Stimulated activated memory B cell treated with anti-CD40 and anti-IgM and Interleukin-4, amounts not matched to agents 10 μg/mL and 1 μg/mL and 100 μg/mL, for 72 hours (primary cell): ENCODE data around the gene CACNA1H.
"Not testable (repeated sequence)": the region's sequence is repeated elsewhere in the genome, so short reads cannot be mapped to it uniquely, and the experiment has no call there.

Experiments used
- ATAC-seq: fragments of 150-1000 bp; cut with Tn5 transposase; 2 replicates; pipeline ENCODE4 v1.10.0; 2021
- H3K27ac Mint-ChIP-seq: one replicate; pipeline ENCODE4 v1.8.0; 2022; ENCODE audit warnings: mild to moderate bottlenecking, mixed read lengths
- H3K27me3 Mint-ChIP-seq: one replicate; pipeline ENCODE4 v1.8.0; 2022; ENCODE audit warnings: mixed read lengths
- H3K36me3 Mint-ChIP-seq: one replicate; pipeline ENCODE4 v1.8.0; 2022; ENCODE audit warnings: mixed read lengths
- H3K4me1 Mint-ChIP-seq: one replicate; pipeline ENCODE4 v1.8.0; 2022; ENCODE audit warnings: mixed read lengths
- H3K4me3 Mint-ChIP-seq: one replicate; pipeline ENCODE4 v1.8.0; 2022; ENCODE audit warnings: mild to moderate bottlenecking, moderate library complexity, mixed read lengths
- H3K9me3 Mint-ChIP-seq: one replicate; pipeline ENCODE4 v1.8.0; 2022; ENCODE audit warnings: mixed read lengths

Gene CACNA1H

DNA sequence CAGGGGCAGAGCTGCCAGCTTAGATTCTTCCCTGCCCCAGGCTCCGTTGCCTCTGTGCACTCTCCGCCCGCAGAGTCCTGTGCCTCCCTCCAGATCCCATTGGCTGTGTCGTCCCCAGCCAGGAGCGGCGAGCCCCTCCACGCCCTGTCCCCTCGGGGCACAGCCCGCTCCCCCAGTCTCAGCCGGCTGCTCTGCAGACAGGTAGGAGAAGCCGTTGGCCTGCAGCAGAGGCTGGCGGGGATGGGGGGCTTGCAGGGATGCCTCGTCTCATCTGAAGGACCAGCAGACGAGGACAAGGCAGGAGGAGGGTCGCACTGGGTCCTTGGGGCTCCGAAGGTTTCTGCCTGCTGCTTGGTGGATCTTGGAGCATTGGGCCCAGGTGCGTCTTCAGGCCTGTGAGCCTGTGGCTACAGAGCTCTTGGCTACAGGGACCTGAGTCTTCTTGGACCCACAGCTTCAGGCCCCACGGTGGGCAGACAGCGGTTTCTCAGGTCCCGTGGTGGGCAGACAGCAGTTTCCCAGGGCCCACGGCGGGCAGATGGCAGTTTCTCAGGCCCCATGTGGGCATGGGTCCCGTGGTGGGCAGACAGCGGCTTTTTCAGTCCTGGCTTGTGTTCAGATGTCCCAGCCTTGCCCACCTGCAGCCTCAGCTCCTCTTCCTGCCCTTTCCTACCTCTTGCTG is 66.2 kb downstream of the CACNA1H start:
- H3K4me1 Mint-ChIP-seq = no peaks in the 10 kb centered on the region
- H3K36me3 Mint-ChIP-seq = no peaks in the 10 kb centered on the region
- no peak for ATAC-seq
- no peak overlapping the region for H3K4me3 Mint-ChIP-seq
- no peaks in the 10 kb centered on the region for H3K9me3 Mint-ChIP-seq
- H3K27ac Mint-ChIP-seq = no peak overlapping the region
- peaks cover 37% of the 10 kb centered on the region for H3K27me3 Mint-ChIP-seq

DNA sequence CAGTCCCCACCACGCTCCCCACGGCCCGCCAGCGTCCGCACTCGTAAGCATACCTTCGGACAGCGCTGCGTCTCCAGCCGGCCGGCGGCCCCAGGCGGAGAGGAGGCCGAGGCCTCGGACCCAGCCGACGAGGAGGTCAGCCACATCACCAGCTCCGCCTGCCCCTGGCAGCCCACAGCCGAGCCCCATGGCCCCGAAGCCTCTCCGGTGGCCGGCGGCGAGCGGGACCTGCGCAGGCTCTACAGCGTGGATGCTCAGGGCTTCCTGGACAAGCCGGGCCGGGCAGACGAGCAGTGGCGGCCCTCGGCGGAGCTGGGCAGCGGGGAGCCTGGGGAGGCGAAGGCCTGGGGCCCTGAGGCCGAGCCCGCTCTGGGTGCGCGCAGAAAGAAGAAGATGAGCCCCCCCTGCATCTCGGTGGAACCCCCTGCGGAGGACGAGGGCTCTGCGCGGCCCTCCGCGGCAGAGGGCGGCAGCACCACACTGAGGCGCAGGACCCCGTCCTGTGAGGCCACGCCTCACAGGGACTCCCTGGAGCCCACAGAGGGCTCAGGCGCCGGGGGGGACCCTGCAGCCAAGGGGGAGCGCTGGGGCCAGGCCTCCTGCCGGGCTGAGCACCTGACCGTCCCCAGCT is 67.3 kb downstream of the CACNA1H start:
- Mint-ChIP-seq H3K4me1 (no peaks in the 10 kb centered on the region), H3K9me3 (no peaks in the 10 kb centered on the region), H3K36me3 (no peaks in the 10 kb centered on the region), H3K27me3 (peaks cover 33% of the 10 kb centered on the region), H3K27ac (no peak overlapping the region), H3K4me3 (no peak overlapping the region)
- ATAC-seq = no peak

- Mint-ChIP-seq H3K27me3 (peaks cover 29% of the 10 kb centered on the region), H3K27ac (no peak overlapping the region), H3K4me3 (no peak overlapping the region), H3K4me1 (no peaks in the 10 kb centered on the region), H3K9me3 (no peaks in the 10 kb centered on the region), H3K36me3 (no peaks in the 10 kb centered on the region)
- no peak for ATAC-seq
Measured at GRCh38 chr16:1220841-1221627, 68.1 kb downstream of the CACNA1H start.

GRCh38 chr16:1221628-1222552 is 69.0 kb downstream of the CACNA1H start:
- Mint-ChIP-seq H3K4me3 (no peak overlapping the region), H3K27me3 (peaks cover 26% of the 10 kb centered on the region), H3K36me3 (no peaks in the 10 kb centered on the region), H3K27ac (no peak overlapping the region), H3K4me1 (no peaks in the 10 kb centered on the region), H3K9me3 (no peaks in the 10 kb centered on the region)
- ATAC-seq = no peak

DNA sequence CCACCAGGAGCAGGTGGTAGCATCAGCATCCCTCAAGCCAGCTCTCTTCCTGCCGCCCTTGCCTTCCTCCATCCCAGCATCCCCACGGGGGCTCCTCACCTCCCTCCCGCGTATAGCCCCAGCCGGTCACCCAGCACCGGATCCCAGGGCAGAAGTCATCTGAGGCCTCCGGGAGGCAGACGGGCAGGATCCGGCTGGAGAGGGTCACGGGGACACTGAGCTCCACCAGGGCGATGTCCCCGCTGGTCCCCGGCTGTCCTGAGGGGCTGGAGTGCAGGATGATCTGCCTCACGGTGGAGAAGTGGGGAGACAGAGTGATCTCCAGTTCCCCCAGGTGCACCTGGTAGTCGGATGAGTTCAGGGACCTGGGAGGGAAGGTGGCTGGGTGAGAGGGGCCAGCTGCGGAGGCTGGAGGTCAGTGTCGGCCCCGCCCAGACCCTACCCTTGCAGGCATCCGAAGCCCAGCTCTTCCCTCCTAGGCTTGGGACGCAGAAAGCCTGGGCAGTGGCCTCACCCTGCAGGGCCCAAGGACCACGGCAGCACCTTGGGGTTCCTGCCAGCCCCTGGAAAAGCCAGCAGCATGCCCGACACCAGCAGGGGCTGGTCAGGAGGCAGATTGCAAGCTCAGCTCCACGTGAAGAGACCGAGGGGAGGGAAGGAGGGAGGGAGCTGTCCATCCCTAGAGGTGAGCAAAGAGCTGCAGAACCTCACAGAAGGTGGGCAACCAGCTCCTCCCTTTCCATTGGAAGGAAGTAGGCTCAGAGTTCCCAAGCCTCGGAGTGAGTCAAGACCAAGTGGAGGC is 69.8 kb downstream of the CACNA1H start:
- Mint-ChIP-seq H3K27ac (no peak overlapping the region), H3K9me3 (no peaks in the 10 kb centered on the region), H3K27me3 (peaks cover 33% of the 10 kb centered on the region), H3K4me3 (no peak overlapping the region), H3K36me3 (no peaks in the 10 kb centered on the region), H3K4me1 (no peaks in the 10 kb centered on the region)
- ATAC-seq = no peak

GRCh38 chr16:1223355-1224214 is 70.7 kb downstream of the CACNA1H start:
- no peaks in the 10 kb centered on the region for H3K36me3 Mint-ChIP-seq
- ATAC-seq = no peak
- H3K4me3 Mint-ChIP-seq = no peak overlapping the region

DNA sequence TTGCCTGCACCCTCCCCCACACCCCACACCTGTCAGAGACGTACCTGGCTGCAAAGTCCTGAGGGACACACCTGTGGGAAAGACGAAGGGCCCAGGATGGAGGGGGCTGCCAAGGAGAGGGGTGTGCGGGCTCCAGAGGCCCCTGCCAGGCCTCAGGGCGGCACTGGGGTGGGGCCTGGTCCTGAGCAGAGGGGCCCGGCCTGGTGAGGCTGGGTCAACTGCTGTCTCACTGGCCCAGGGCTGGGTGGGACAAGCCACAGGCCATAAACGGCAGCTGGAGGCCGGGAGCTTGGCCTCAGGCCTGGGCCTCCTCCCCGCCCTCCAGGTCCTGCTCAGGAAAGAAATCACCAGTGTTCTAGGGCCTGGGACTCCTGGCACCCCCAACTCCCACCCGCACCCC is 71.7 kb downstream of the CACNA1H start:
- H3K36me3 Mint-ChIP-seq = no peaks in the 10 kb centered on the region
- no peaks in the 10 kb centered on the region for H3K4me1 Mint-ChIP-seq
- H3K9me3 Mint-ChIP-seq = no peaks in the 10 kb centered on the region
- peaks cover 42% of the 10 kb centered on the region for H3K27me3 Mint-ChIP-seq
- H3K4me3 Mint-ChIP-seq = no peak overlapping the region
- H3K27ac Mint-ChIP-seq = no peak overlapping the region
- no peak for ATAC-seq

More at GRCh38 chr16:1223355-1224214, 70.7 kb downstream of the CACNA1H start:
- H3K4me1 Mint-ChIP-seq = no peaks in the 10 kb centered on the region
- no peaks in the 10 kb centered on the region for H3K9me3 Mint-ChIP-seq
- H3K27me3 Mint-ChIP-seq = peaks cover 42% of the 10 kb centered on the region
- H3K27ac Mint-ChIP-seq = no peak overlapping the region

DNA sequence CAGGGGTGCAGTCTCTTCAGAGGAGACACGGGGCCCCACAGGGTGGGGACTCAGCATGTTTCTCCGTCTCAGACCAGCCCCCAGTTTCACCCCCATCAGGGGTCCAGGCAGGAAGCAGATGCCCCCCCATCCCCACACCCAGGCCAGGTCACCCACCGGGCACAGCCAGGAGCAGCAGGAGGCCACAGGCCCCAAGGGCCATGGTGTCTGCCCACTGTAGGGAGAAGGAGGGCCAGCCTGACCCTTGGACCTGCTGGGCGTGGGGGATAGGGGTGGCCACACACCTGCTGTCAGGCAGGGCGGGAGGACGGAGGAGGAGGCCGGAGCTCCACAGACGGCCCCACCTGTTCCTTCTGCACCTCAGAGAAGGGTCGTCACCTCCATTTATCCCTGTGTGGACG is 72.1 kb downstream of the CACNA1H start, which contains the start of gene TPSG1:
Gene TPSG1, minus strand, starts transcription at position 218 of the 401 bp plus-strand sequence. Its CDS starts 16 bp downstream, at position 202.
- Mint-ChIP-seq H3K9me3 (no peaks in the 10 kb centered on the region), H3K27ac (no peak within 1 kb of the TSS), H3K4me3 (no peak within 1 kb of the TSS), H3K27me3 (peaks cover 42% of the 10 kb centered on the region), H3K4me1 (no peaks in the 10 kb centered on the region), H3K36me3 (no peaks in the 10 kb centered on the region)
- ATAC-seq = no peak

GRCh38 chr16:1225728-1226311 is 72.9 kb downstream of the CACNA1H start:
- peaks cover 42% of the 10 kb centered on the region for H3K27me3 Mint-ChIP-seq
- not testable (repeated sequence) for H3K27ac Mint-ChIP-seq, H3K36me3 Mint-ChIP-seq, ATAC-seq, H3K4me3 Mint-ChIP-seq, H3K9me3 Mint-ChIP-seq, H3K4me1 Mint-ChIP-seq

- H3K4me1 Mint-ChIP-seq, ATAC-seq, H3K4me3 Mint-ChIP-seq, H3K9me3 Mint-ChIP-seq, H3K36me3 Mint-ChIP-seq, H3K27ac Mint-ChIP-seq: not testable (repeated sequence)
- H3K27me3 Mint-ChIP-seq = peaks cover 36% of the 10 kb centered on the region
Measured at GRCh38 chr16:1226692-1227091, 73.8 kb downstream of the CACNA1H start.

- peaks cover 33% of the 10 kb centered on the region for H3K27me3 Mint-ChIP-seq
- H3K27ac Mint-ChIP-seq, H3K4me3 Mint-ChIP-seq, H3K9me3 Mint-ChIP-seq, H3K36me3 Mint-ChIP-seq, H3K4me1 Mint-ChIP-seq, ATAC-seq: not testable (repeated sequence)
Measured at GRCh38 chr16:1228227-1228626, 75.3 kb downstream of the CACNA1H start.

GRCh38 chr16:1229476-1229875 is 76.6 kb downstream of the CACNA1H start:
- not testable (repeated sequence) for H3K4me1 Mint-ChIP-seq, H3K27ac Mint-ChIP-seq, ATAC-seq, H3K36me3 Mint-ChIP-seq, H3K9me3 Mint-ChIP-seq, H3K4me3 Mint-ChIP-seq
- peaks cover 23% of the 10 kb centered on the region for H3K27me3 Mint-ChIP-seq

- H3K27ac Mint-ChIP-seq, H3K4me1 Mint-ChIP-seq, ATAC-seq, H3K9me3 Mint-ChIP-seq, H3K4me3 Mint-ChIP-seq, H3K36me3 Mint-ChIP-seq: not testable (repeated sequence)
- H3K27me3 Mint-ChIP-seq = peaks cover 22% of the 10 kb centered on the region
Measured at GRCh38 chr16:1230084-1230470, 77.2 kb downstream of the CACNA1H start, which contains the start of gene TPSB2. TPSB2 (minus strand) TSS chr16:1230184; CDS start chr16:1229951, 233 bp downstream.
